Right renal pelvis (tissue), 4 donors: ENCODE data around the gene PRDM11. TPM values are rescaled to one million over a fixed set of nuclear protein-coding genes. Genes with fewer than 3 reads are reported as not detected.

Experiments used
- DNase-seq, 4 donors: peaks; one replicate each; pipeline ENCODE4 v3.0.0-alpha.2; 2013; ENCODE audit warnings: low read depth in 4 of 4, low spot score in 3 of 4, missing footprints in 1 of 4
- polyA plus RNA-seq, 4 donors: library from polyadenylated mRNA; unstranded; fragments of 120-200 nt; gene quantifications; one replicate each; pipeline ENCODE4 v1.2.1, GENCODE V29; 2013; ENCODE audit not compliant: insufficient read length in 4 of 4

PRDM11 gene
- polyA plus RNA-seq, 4 donors: 20.3 to 21.8 (median 21.4) TPM

GRCh38 chr11:45173064-45173463 lies 26.6 kb downstream of the PRDM11 start:
- DNase-seq: no peak

DNA sequence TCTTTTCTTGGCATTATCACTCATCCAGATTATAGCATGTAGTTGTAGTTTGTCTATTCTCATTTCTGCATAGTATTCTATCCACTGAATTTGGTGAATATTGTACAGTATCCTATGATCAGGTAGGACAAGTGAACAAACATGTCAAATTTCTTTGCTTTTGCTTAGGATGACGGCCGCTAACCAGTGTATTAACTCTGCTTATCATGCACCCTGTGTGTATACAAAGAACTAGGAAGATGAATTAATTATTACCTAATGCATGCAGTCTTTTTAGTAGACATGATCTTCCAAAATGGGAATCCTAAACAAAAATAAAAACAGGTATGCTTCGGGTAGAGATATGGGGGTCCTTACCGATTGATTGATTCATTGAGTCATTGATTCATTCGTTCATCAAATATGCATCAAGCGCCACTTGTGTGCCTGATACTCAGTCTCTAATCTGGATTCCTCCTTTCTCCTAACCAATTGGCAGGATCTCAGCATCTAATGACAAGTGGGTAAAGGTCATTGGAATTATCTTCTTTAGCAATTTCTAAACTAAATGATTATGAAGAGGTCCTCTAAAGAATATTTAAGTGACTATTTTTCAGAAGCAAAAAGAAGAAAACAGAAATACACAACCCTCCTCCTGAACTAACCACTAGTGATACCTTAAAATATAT lies 27.9 kb downstream of the PRDM11 start:
- no peak for DNase-seq

DNA sequence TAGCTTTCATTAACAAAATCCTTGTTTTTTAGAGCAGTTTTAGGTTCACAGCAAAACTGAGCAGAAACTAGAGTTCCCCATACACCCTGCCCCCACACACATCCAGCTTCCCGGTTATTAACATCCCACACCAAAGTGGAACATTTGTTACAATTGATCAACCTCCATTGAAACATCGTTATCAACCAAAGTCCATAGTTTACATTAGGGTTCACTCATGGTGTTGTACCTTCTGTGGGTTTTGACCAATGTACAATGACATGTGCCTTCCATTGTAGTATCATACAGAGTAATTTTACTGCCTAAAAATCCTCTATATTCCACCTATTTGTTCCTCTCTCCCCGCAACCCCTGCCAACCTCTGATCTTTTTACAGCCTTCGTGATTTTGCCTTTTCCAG lies 28.5 kb downstream of the PRDM11 start:
- no peak for DNase-seq

- DNase-seq: no peak
Observed at GRCh38 chr11:45176996-45177395, 30.6 kb downstream of the PRDM11 start.

DNA sequence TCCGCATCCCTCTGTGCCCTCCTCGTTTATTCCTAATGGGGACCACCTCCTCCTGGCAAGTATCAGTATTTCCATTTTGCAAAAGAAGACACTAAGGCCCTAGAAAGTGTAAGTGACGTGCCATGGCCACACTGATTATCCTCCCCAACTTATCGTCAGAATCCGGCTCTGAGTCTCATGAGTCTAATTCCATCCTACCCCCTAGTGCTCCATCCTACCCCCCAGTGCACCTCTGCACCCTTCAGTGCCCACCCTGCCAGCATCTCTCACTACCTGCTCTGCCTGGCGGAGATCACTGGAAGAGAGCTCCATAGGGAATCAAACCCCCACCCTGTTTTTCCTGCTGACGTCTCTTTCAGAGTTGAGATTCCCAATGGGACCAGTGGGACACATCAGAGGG lies 31.8 kb downstream of the PRDM11 start:
- no peak for DNase-seq

GRCh38 chr11:45178890-45179671 lies 32.6 kb downstream of the PRDM11 start:
- DNase-seq: no peak

GRCh38 chr11:45179686-45180178 lies 33.3 kb downstream of the PRDM11 start:
- DNase-seq: peak in 1 of 4 donors; percentile 26

DNA sequence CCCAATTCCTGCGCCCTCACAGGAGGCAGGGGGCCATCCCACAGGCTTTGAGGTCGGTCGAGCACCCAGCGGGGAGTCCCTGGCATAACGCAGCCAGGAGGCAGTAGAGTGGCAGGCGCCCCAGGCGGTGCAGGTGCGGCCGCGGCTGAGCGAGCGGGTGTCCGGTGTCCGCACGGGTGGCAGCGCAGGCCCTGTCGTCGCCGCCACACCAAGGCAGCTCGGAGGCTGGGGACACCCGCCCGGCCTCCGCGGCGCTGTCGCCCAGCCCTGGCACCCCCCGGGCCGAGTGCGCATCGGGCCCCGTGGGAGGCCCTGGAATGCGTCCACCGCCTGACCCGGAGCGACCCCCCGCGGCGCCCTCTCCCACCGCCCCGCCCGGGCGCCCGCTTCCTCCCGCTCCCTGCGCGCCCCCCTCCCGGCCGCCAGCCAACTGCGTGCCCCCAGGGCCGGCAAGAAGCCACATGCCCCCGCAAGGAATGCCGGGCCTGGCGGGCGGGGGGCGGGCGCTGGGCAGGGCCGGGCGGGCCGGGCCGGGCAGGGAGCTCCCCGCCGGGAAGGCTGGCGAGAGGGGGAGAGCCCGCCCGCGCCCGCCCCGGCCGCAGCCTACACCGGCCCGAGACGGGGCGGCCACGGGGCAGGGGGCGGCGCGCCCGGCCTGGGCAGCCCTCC lies 33.9 kb downstream of the PRDM11 start:
- peak in 3 of 4 donors; percentile 42 to 57 (median 43) for DNase-seq

- DNase-seq: peak in 2 of 4 donors; percentile 36 to 42
Observed at GRCh38 chr11:45180848-45181192, 34.4 kb downstream of the PRDM11 start.

DNA sequence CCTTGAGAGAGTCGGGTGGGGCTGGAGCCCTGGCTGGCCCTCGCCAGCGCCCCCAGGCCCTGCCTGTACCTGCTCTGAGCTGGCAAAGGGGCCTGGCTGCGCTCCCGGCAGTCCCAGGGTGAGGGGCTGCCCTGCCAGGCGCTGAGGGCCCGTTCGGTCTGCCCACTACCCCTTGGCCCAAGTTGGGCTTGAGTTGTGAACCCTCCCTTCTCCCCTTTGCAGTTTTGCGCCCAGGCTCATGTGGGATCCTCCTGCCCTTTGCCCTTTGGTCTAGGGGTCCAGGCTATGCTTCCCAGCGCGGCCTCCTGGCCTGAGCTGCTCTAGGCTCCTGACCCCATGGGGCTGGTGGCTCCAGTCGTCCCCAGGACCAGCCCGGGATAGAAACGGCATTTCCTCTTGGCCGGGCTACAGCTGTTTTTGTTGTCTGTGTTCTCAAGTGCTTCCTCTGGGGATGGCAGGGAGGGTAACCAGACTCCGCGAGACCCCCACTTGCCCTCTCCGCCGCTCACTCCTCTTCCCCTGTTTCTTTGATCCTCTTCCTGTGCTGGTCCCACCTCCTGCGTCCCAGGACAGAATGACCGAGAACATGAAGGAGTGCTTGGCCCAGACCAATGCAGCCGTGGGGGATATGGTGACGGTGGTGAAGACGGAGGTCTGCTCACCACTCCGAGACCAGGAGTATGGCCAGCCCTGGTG lies 34.9 kb downstream of the PRDM11 start:
- DNase-seq: peak in 2 of 4 donors; percentile 31 to 50

DNA sequence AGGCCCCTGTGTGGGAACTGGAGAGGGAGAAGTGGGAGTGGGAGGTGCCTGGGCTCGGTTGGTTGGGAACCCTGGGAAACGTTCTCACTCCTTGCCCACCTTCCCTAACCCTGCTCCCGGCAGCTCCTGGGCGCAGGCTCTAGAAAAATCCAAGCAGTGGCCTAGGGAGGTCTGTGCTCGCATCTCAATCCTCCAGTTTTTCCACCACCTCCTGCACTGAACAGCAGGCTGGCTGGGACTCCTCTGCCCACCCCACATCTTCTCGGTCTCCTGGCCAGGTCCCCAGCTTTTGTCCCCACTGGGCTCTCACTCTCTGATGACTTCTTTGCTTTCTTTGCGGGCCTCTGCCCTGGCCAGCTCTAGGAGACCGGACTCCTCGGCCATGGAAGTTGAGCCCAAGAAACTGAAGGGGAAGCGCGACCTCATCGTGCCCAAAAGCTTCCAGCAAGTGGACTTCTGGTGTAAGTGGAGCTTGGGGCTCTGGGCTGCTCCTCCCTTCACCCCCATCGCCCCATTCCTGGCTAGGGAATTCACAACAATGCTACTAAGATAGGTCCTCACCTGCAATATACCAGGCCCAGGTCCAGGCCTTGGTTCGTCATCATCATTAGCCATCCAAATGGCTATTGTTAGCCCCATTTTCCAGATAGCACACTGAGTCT lies 35.6 kb downstream of the PRDM11 start:
- DNase-seq: no peak

DNA sequence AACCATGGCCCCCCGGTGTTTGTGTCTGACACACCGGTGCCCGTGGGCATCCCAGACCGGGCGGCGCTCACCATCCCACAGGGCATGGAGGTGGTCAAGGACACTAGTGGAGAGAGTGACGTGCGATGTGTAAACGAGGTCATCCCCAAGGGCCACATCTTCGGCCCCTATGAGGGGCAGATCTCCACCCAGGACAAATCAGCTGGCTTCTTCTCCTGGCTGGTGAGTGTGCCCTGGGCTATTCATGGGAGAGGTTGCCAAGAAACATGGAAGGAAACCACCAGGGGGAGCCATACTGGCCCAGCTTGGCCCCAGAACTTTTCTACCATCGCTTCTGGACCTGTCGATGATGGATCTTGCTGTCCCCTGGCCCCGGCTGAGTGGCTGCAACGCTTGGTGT lies 36.5 kb downstream of the PRDM11 start:
- DNase-seq: no peak

- DNase-seq: no peak
Observed at GRCh38 chr11:45184640-45185039, 38.2 kb downstream of the PRDM11 start.

DNA sequence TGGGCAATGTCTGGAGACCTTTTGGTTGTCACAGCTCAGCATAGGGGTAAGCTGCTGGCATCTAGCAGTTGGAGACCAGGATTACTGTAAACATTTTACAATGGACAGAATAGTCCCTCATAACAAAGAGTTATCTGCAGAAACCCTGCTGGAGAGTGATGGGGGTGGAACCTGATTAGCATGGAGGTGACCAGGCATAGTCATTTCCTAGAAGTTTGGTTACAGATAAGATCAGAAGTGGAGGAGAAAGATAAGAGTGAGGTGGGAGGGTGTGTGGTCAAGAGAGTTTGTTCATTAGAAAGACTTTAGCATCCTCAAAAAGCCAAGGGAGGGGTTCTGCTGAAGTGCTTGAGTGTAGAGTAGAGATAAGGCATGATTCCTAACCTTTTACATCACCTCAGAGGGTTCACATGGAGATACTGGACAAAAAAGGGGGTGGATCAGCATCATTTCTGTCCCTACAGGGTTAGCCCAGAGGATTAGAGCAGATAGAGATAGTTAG lies 38.8 kb downstream of the PRDM11 start:
- no peak for DNase-seq

DNA sequence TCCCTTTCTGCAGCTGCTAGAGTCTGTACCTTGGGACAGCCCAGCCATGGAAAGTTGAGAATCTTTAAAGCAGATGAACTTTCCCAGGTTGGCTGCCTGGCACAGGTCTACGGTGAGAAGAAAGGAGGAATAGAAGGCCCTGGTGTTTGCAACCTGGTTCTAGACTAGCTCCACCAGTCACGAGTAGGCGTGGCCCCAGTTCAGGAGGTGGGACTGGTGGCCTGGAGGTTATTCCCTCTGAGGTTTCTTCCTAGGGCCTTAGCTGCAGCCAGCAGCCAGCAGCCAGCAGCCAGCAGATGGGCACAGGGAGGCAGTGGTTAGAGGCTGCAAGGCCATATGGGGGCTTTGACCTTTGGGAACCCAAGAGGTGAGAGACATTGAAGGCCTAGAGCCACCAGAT lies 40.9 kb downstream of the PRDM11 start:
- DNase-seq: no peak

DNA sequence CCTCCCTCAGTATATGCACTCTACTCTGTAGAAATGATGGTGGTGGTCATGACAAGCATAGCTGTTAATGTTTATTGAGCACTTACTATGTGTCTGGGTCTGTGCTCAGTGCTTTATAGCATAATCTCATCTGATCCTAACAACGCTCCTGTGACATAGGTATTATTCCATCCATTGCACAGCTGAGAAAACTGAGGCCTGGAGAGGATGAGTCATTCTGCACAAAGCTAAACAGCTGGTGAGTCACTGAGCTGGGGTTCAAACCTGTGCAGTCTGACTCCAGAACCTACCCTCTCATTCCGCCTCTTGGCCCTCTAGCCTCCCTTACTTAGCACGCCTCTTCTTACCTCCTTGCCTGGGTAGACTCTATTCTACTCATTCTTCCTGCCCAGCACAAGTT lies 41.7 kb downstream of the PRDM11 start:
- no peak for DNase-seq

DNA sequence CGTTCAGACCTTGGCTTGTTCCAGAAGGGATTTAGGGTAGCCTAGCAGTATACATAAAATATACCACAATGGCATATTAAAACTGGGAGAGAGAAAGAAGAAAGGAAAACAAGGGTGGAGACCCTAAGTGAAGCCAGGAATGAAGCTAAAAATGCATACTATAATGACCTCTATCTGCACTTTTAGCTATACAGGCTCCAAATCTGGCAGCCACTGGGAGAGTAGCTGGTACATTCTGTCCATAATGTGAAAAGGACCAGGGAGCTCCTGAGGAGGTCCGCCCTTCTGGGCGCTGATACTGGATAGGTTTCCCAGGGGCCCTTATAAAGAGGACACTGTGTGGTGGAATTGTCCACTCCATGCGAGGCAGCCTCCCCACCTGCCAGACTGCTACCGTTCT lies 42.8 kb downstream of the PRDM11 start:
- no peak for DNase-seq

DNA sequence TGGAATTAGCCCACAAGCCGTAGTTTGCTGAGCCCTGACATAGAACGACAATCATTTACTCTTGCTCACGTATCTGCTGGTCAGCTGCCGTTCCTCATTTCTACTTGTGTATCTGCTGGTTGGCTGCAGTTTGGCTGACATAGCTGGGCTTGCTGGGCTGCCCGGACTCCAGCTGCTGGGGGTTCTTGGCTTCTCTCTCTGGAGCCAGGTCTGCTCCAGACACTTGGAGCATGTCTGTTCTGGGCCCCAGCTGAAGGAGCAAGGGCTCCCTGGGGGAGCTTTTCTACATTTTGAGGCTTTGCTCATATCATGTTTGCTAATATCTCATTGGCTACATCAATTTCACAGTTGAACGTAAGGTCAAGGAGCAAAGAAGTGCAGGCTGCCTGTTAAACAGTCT lies 47.3 kb downstream of the PRDM11 start:
- DNase-seq: no peak

DNA sequence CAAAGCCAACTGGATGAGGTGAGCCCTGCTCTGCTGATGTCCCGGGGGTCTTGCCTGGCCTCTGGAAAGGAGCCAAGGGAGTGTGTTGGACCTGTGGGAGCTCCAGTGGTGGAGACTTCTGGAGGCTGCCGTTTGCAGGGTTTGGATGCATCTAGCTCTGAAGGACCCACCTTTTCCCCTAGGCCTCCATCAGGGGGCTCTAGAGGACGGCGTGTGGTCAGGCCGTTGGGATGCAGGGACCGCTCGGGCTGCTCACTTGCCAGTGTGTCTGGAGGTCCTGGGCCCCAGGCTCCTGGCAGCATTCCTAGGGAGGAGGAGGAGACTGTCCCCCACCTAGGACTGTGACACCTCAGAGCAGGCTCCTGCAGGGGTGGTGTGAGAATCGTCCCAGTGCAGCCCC lies 58.3 kb downstream of the PRDM11 start:
- DNase-seq: no peak

DNA sequence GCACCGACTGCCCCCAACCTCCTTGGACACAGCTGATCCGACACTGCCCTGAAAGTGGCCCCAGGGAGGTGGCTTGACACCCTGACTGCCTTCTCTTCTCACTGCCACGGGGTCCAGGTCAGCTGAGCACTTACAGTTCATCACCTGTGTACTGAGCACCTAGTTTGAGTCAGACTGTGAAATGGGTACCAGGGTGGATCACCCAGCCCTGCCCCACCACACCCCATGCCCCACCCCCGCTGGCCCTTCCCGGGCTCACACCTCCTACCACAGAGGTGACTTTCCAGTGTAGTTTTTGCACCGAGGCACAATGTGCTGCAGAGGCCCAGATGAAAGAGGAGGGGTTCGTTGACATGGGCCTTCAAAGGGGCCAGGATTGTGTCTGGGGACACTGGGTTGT lies 59.5 kb downstream of the PRDM11 start:
- DNase-seq: no peak
